RWPE1 (cell line): ENCODE measurements around the gene TTC29.

Source experiments
- CTCF ChIA-PET: fragments of 350-600 bp; sonication (Branson Sonifier 250); formaldehyde crosslinking; extraction: SDS; loops from one replicate; lab custom pipeline; 2021; lab: Yijun Ruan, JAX
- POLR2A ChIA-PET: fragments of 400-600 bp; formaldehyde crosslinking; extraction: SDS; loops from one replicate; lab custom pipeline; 2020; ENCODE audit warnings: antibody characterized with exemption; ENCODE audit not compliant: low non-redundant PET; lab: Yijun Ruan, JAX
- DNase-seq: peaks from one replicate; pipeline ENCODE4 v3.0.0; 2012; ENCODE audit warnings: low spot score
- H3K27ac ChIP-seq: fragments of 450-650 bp; 2 replicates; pipeline ENCODE4 v1.5.1; 2017
- TF ChIP-seq, protein P1 (sequence below): fragments of 450-650 bp; conservative IDR thresholded peaks from 2 replicates; pipeline ENCODE4 v1.5.1; 2017; ENCODE audit warnings: low read depth, mild to moderate bottlenecking

TTC29 gene

GRCh38 chr4:146847345-146847744, 98.3 kb downstream of the TTC29 start:
- no peak for DNase-seq
- CTCF ChIA-PET = no interaction called here
- POLR2A ChIA-PET = no interaction called here
- TF ChIP-seq, protein P1, sequence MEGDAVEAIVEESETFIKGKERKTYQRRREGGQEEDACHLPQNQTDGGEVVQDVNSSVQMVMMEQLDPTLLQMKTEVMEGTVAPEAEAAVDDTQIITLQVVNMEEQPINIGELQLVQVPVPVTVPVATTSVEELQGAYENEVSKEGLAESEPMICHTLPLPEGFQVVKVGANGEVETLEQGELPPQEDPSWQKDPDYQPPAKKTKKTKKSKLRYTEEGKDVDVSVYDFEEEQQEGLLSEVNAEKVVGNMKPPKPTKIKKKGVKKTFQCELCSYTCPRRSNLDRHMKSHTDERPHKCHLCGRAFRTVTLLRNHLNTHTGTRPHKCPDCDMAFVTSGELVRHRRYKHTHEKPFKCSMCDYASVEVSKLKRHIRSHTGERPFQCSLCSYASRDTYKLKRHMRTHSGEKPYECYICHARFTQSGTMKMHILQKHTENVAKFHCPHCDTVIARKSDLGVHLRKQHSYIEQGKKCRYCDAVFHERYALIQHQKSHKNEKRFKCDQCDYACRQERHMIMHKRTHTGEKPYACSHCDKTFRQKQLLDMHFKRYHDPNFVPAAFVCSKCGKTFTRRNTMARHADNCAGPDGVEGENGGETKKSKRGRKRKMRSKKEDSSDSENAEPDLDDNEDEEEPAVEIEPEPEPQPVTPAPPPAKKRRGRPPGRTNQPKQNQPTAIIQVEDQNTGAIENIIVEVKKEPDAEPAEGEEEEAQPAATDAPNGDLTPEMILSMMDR = no peak
- no peak overlapping the region for H3K27ac ChIP-seq

- TF ChIP-seq, protein P1 = no peak
- DNase-seq = no peak
- CTCF ChIA-PET = no interaction called here
- no peak overlapping the region for H3K27ac ChIP-seq
- POLR2A ChIA-PET = no interaction called here
Observed at GRCh38 chr4:146846882-146847281, 98.8 kb downstream of the TTC29 start.

GRCh38 chr4:146844761-146845160, 100.9 kb downstream of the TTC29 start:
- no peak overlapping the region for H3K27ac ChIP-seq
- POLR2A ChIA-PET = no interaction called here
- CTCF ChIA-PET = interaction anchor here (0.8 kb wide), 1 partner anchor 136 kb away, joined by 5 read pairs; no protein-coding TSS in a partner anchor
- DNase-seq = no peak
- TF ChIP-seq, protein P1 = no peak

- ChIA-PET POLR2A (no interaction called here), CTCF (no interaction called here)
- H3K27ac ChIP-seq = no peak overlapping the region
- no peak for DNase-seq
- TF ChIP-seq, protein P1 = no peak
Observed at GRCh38 chr4:146842876-146843275, 102.8 kb downstream of the TTC29 start.

- no peak overlapping the region for H3K27ac ChIP-seq
- DNase-seq = no peak
- CTCF ChIA-PET = no interaction called here
- TF ChIP-seq, protein P1 = no peak
- POLR2A ChIA-PET = no interaction called here
Observed at GRCh38 chr4:146840731-146841130, 104.9 kb downstream of the TTC29 start.

DNA sequence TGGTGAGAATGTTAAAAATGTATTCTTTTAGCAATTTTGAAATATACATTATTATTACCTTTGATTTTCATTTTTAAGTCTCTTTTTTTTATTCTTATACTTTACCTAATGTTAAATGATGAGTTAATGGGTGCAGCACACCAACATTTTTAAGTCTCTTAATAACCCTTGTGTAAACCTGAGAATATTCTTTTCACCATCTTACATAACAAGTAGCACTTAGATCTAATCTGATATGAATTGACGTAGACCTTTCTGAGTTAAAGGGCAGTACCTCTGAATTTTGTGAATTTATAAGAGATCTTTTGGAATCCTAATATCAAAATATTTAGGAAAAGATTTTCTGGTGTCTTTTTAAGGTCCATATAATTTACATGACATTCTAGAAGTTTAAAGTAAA, 110.6 kb downstream of the TTC29 start:
- TF ChIP-seq, protein P1 = no peak
- POLR2A ChIA-PET = no interaction called here

More for the DNA sequence above, 110.6 kb downstream of the TTC29 start:
- no peak overlapping the region for H3K27ac ChIP-seq
- no peak for DNase-seq
- CTCF ChIA-PET = no interaction called here
